LNCAP (cell line): ENCODE data around the gene OSR1.

Source experiments
- TF ChIP-seq, protein P1 (sequence below): fragments of 450-650 bp; IDR thresholded peaks from 2 replicates; pipeline ENCODE4 v1.5.1; 2017; ENCODE audit warnings: mild to moderate bottlenecking

OSR1 gene

DNA sequence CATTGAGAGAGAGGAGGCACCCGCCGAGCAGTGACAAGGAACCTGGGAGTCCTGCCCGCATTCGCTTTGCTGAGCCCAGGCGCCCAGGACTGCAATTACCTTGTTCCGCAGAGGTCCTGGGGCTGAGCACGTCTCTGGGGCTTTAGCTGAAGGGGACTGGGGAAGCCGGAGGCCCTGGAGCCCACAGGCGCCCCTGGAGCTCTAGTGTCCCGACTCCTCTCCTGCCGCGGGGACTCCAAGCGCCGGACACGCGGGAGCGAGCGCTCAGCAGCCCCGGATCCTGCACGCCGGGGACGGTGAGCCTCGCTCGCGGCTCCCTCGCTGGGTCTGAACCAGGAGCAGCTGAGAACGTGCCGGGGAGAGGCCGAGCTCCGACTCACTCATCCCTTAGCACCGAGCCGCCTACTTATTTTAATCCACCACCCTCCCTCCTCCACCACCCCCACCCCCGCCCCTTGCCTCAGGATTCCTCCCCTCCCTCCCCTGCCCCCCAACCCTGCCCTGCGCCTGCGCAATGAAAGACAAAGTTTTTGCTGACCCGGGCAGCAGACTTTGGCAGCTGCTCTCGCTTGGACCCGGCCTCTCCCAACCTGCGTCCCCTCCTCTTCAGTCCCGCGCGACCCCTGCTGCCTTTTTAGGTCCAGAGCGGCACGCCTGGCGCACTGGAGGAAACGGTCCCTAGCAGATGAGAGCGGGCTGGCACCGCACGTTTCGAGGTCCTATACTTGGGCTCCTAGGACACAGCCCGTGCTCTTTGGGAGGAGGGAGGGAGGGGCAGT, at the start of gene OSR1:
Gene OSR1, minus strand, starts transcription at position 382 of the 779 bp plus-strand sequence. CDS start 4,818 bp downstream, outside the sequence.
- TF ChIP-seq, protein P1, sequence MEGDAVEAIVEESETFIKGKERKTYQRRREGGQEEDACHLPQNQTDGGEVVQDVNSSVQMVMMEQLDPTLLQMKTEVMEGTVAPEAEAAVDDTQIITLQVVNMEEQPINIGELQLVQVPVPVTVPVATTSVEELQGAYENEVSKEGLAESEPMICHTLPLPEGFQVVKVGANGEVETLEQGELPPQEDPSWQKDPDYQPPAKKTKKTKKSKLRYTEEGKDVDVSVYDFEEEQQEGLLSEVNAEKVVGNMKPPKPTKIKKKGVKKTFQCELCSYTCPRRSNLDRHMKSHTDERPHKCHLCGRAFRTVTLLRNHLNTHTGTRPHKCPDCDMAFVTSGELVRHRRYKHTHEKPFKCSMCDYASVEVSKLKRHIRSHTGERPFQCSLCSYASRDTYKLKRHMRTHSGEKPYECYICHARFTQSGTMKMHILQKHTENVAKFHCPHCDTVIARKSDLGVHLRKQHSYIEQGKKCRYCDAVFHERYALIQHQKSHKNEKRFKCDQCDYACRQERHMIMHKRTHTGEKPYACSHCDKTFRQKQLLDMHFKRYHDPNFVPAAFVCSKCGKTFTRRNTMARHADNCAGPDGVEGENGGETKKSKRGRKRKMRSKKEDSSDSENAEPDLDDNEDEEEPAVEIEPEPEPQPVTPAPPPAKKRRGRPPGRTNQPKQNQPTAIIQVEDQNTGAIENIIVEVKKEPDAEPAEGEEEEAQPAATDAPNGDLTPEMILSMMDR, result no peak

DNA sequence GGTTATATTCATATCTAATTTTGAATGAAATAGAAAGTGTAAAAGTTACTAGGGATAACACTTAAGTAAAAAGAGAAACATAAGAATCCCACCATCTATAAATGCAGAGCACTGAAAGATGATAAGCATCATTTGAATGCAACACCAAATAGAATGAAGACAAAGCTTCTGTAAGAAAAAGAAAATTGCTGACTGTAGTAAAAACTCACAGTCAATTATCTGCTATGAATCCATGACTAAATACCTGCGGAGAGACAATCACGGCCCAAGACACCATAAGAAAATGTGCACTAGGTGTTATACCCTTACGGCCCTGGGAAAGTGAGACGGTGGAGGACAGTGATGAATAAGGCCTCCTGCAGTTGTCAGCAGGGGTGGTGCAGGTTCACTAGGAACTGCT, 45.4 kb upstream of the OSR1 start:
- TF ChIP-seq, protein P1, result no peak

DNA sequence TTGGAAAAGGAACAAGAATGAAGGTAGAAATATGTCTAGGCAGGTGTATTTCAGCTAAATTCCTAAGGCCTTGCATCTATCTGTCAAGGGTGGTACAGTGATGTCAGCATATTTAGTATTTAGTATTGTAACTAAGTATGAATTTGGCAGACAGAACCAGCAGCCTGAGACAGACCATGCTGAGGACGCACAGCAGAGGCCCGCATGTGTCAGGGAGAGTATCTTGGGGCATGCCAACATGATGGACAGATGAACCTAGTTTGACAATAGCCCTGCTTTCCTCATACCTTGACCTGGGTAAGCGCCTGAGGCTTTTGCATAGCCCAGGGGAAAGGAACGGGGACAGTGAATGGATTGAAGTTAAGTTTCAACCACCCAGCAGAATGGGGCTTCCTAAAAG, 33.8 kb upstream of the OSR1 start:
- TF ChIP-seq, protein P1, result no peak

DNA sequence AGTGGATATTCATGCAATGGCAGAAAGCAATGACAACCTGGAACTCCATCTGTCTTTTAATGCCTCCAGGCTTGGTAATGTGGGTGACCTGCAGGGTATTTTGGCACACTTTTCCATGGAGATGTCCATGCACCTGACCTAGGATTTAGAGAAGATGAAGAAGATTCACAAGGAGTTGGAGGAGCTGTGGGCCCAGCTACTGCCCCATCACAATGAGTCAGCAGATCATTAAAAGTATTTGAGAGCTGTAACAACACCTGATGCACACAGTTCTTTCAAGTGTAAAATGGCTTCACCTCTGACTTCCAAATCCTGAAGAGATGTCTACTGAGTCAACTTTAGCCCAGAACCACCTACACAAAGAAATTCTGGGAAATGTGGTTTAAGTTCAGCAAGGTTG, 22.1 kb upstream of the OSR1 start:
- TF ChIP-seq, protein P1, result no peak

DNA sequence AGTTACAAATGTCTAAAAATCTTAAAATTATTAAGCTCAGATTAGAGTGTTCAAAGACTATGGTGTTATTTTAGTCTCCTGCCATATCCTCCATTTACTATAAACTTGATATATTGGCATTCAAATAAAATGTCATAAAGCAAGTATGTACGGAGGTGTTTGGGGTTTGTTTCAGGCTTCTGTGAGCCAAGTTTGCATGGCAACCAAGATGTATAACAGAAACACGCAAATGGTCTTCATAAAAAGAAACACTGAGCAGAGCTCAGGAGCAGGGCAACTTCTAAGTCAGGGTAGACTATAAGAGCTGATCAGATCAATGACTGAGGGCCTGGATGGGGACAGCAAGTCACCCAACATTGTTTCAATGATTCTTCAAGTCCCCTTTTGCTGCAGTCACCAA, 20.5 kb upstream of the OSR1 start:
- TF ChIP-seq, protein P1, result no peak

DNA sequence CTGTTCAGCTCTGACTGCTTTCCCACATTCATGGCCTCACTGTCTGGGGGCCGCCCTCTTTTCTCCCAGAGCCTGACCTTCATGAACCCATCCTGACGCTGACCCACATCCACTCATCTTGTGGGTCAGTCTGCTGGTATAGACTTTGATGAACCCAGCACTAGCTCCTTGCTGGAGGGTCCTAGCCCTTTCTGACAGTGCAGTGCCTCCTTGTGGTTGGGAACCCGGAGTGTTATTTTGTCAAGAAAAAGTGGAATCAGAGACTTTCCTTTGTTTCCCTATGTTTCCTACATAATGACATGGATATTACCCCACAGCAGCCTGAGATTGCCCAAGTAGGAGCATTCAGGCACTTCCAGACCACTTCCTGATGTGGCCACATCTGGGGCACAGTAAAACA, 19.3 kb upstream of the OSR1 start:
- TF ChIP-seq, protein P1, result no peak

DNA sequence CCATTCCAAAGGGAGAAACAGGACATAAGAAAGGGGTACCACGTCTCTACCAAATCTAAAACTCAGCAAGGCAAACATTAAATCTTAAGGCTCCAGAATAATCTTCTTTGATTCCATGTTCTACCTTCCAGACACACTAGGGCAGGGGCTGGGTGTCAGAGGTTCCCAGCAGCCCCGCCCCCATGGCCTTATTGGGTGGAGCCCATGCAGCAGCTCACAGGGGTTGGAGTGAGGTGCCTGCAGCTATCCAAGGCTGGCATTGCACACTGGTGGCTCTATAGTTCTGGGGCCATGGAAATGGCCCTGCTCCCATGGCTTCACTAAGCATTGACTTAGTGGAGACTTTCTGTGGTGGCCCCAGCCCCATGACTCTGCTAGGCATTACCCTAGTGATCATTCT, 14.9 kb upstream of the OSR1 start:
- TF ChIP-seq, protein P1, result no peak
